HG03103 (cell line): ENCODE results near the gene FBN3.
"Not testable (repeated sequence)": the region's sequence is repeated elsewhere in the genome, so short reads cannot be mapped to it uniquely, and the experiment has no call there.

Experiments
- ATAC-seq: cut with Tn5 transposase; IDR thresholded peaks from one replicate; pipeline ENCODE4 v1.9.1; 2021; ENCODE audit warnings: low read depth; ENCODE audit not compliant: unreplicated experiment

FBN3 gene

GRCh38 chr19:8123683-8124082 is 25.7 kb downstream of the FBN3 start:
- no peak for ATAC-seq

- ATAC-seq = no peak
Observed at GRCh38 chr19:8120636-8121480, 28.5 kb downstream of the FBN3 start.

- no peak for ATAC-seq
Observed at GRCh38 chr19:8117991-8118390, 31.4 kb downstream of the FBN3 start.

GRCh38 chr19:8116437-8117293 is 32.7 kb downstream of the FBN3 start:
- no peak for ATAC-seq

- ATAC-seq = no peak
Observed at GRCh38 chr19:8115805-8116396, 33.5 kb downstream of the FBN3 start.

- no peak for ATAC-seq
Observed at GRCh38 chr19:8113017-8113416, 36.4 kb downstream of the FBN3 start.

- ATAC-seq = no peak
Observed at GRCh38 chr19:8111376-8111775, 38.0 kb downstream of the FBN3 start.

- no peak for ATAC-seq
Observed at GRCh38 chr19:8110931-8111330, 38.5 kb downstream of the FBN3 start.

- ATAC-seq = no peak
Observed at GRCh38 chr19:8109890-8110662, 39.3 kb downstream of the FBN3 start.

- no peak for ATAC-seq
Observed at GRCh38 chr19:8109455-8109854, 39.9 kb downstream of the FBN3 start.

GRCh38 chr19:8108560-8109445 is 40.6 kb downstream of the FBN3 start:
- ATAC-seq = no peak

GRCh38 chr19:8107301-8107903 is 42.0 kb downstream of the FBN3 start:
- no peak for ATAC-seq

GRCh38 chr19:8105471-8105870 is 43.9 kb downstream of the FBN3 start:
- no peak for ATAC-seq

GRCh38 chr19:8101910-8102309 is 47.5 kb downstream of the FBN3 start:
- not testable (repeated sequence) for ATAC-seq

- no peak for ATAC-seq
Observed at GRCh38 chr19:8101311-8101710, 48.1 kb downstream of the FBN3 start.

GRCh38 chr19:8097681-8098567 is 51.5 kb downstream of the FBN3 start:
- ATAC-seq = no peak

GRCh38 chr19:8097198-8097597 is 52.2 kb downstream of the FBN3 start:
- no peak for ATAC-seq

- no peak for ATAC-seq
Observed at GRCh38 chr19:8096071-8096470, 53.3 kb downstream of the FBN3 start.
